UCSD-AML1 (cell line): ENCODE results near the gene CAMK2B.

Experiments used
- DNase-seq: peaks from one replicate; lab custom pipeline; 2025; ENCODE audit not compliant: unreplicated experiment; lab: John Stamatoyannopoulos, UW

The CAMK2B gene

GRCh38 chr7:44232901-44233715 lies 92.3 kb downstream of the CAMK2B start:
- no peak for DNase-seq

- no peak for DNase-seq
Measured at GRCh38 chr7:44232396-44232795, 93.0 kb downstream of the CAMK2B start.

- DNase-seq = no peak
Measured at GRCh38 chr7:44231088-44231487, 94.3 kb downstream of the CAMK2B start.

- DNase-seq = no peak
Measured at GRCh38 chr7:44230286-44230685, 95.1 kb downstream of the CAMK2B start.

GRCh38 chr7:44229546-44230105 lies 95.8 kb downstream of the CAMK2B start:
- DNase-seq = no peak

- no peak for DNase-seq
Measured at GRCh38 chr7:44228571-44229350, 96.6 kb downstream of the CAMK2B start.

- DNase-seq = no peak
Measured at GRCh38 chr7:44227911-44228310, 97.5 kb downstream of the CAMK2B start.

- DNase-seq = no peak
Measured at GRCh38 chr7:44226396-44226753, 99.0 kb downstream of the CAMK2B start.

GRCh38 chr7:44225566-44226395 lies 99.6 kb downstream of the CAMK2B start:
- DNase-seq = no peak

GRCh38 chr7:44224974-44225565 lies 100.3 kb downstream of the CAMK2B start:
- no peak for DNase-seq

- DNase-seq = no peak
Measured at GRCh38 chr7:44224080-44224973, 101.1 kb downstream of the CAMK2B start.

GRCh38 chr7:44223362-44224079 lies 101.9 kb downstream of the CAMK2B start:
- DNase-seq = no peak

- DNase-seq = no peak
Measured at GRCh38 chr7:44222776-44223261, 102.6 kb downstream of the CAMK2B start.

GRCh38 chr7:44222074-44222473 lies 103.3 kb downstream of the CAMK2B start:
- DNase-seq = no peak

GRCh38 chr7:44221231-44221791 lies 104.1 kb downstream of the CAMK2B start:
- DNase-seq = no peak

- DNase-seq = no peak
Measured at GRCh38 chr7:44220358-44221112, 104.9 kb downstream of the CAMK2B start.

GRCh38 chr7:44220046-44220357 lies 105.4 kb downstream of the CAMK2B start:
- DNase-seq = no peak
